RWPE2 (cell line): Measurements from ENCODE around the gene ACSF3.

Source experiments
- ATAC-seq: fragments of 200-7000 bp; cut with Tn5 transposase; 3 replicates; pipeline ENCODE4 v1.9.1; 2021; ENCODE audit warnings: low read depth
- DNase-seq: peaks from one replicate; pipeline ENCODE4 v3.0.0-alpha.2; 2020; ENCODE audit warnings: low spot score
- H3K27ac ChIP-seq: fragments of 450-650 bp; 2 replicates; pipeline ENCODE4 v1.5.1; 2017; ENCODE audit warnings: mild to moderate bottlenecking; ENCODE audit not compliant: poor library complexity, severe bottlenecking
- H3K27me3 ChIP-seq: fragments of 250-450 bp; sonication (Bioruptor Pico); 2 replicates; pipeline ENCODE4 v1.5.1; 2021; ENCODE audit warnings: mild to moderate bottlenecking, moderate library complexity; ENCODE audit not compliant: insufficient read depth, poor library complexity, severe bottlenecking
- H3K36me3 ChIP-seq: fragments of 250-450 bp; sonication (Bioruptor Pico); 2 replicates; pipeline ENCODE4 v1.5.1; 2020; ENCODE audit warnings: low read depth, mild to moderate bottlenecking, moderate library complexity
- H3K4me1 ChIP-seq: fragments of 250-450 bp; sonication (Bioruptor Pico); 2 replicates; pipeline ENCODE4 v1.5.1; 2021; ENCODE audit warnings: mild to moderate bottlenecking, moderate library complexity; ENCODE audit not compliant: insufficient read depth, poor library complexity, severe bottlenecking
- H3K4me3 ChIP-seq: fragments of 250-450 bp; sonication (Bioruptor Pico); 2 replicates; pipeline ENCODE4 v1.5.1; 2021; ENCODE audit warnings: mild to moderate bottlenecking, moderate library complexity; ENCODE audit not compliant: severe bottlenecking
- H3K9me3 ChIP-seq: fragments of 250-450 bp; sonication (Bioruptor Pico); 2 replicates; pipeline ENCODE4 v1.5.1; 2021; ENCODE audit warnings: mild to moderate bottlenecking, moderate library complexity; ENCODE audit not compliant: severe bottlenecking
- TF ChIP-seq, protein P1 (sequence below): fragments of 450-650 bp; IDR thresholded peaks from one replicate; pipeline ENCODE4 v1.5.1; 2017; ENCODE audit warnings: mild to moderate bottlenecking, moderate library complexity; ENCODE audit not compliant: poor library complexity, severe bottlenecking

Gene ACSF3

DNA sequence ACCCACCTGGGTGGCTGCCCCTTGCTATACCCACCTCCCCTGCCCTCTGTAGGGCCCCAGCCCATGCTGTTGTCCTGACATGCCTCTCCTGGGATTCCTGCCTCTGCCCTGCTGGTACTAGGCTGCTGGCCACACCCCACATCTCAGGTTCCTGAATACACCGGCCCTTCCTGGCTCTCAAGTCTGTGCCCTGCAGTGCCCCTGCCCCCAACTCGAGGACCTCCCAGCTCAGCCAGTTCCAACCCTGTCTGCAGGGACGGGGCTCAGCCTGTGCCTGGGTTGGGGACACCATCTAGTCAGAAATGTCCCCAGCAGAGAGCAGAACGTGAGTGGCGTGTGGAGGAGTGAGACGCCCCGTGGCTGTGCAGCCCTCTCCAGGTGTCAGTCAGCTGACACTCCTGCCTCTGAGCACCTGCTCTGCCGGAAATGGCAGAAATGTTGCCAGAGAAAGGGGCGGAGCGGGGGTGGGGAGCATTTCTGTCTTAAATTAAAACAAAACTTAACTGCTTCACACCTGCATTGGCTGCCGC is 28.7 kb downstream of the ACSF3 start:
- TF ChIP-seq, protein P1, sequence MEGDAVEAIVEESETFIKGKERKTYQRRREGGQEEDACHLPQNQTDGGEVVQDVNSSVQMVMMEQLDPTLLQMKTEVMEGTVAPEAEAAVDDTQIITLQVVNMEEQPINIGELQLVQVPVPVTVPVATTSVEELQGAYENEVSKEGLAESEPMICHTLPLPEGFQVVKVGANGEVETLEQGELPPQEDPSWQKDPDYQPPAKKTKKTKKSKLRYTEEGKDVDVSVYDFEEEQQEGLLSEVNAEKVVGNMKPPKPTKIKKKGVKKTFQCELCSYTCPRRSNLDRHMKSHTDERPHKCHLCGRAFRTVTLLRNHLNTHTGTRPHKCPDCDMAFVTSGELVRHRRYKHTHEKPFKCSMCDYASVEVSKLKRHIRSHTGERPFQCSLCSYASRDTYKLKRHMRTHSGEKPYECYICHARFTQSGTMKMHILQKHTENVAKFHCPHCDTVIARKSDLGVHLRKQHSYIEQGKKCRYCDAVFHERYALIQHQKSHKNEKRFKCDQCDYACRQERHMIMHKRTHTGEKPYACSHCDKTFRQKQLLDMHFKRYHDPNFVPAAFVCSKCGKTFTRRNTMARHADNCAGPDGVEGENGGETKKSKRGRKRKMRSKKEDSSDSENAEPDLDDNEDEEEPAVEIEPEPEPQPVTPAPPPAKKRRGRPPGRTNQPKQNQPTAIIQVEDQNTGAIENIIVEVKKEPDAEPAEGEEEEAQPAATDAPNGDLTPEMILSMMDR, result no peak
- DNase-seq (peak; percentile 55), ATAC-seq (peak; percentile 53; the same call in 2 of the 3 replicates)
- H3K27me3 ChIP-seq, result no peaks in the 10 kb centered on the region
- H3K36me3 ChIP-seq, result peaks cover 22% of the 10 kb centered on the region
- no peak overlapping the region for H3K4me3 ChIP-seq
- no peaks in the 10 kb centered on the region for H3K9me3 ChIP-seq
- H3K4me1 ChIP-seq, result no peaks in the 10 kb centered on the region
- no peak overlapping the region for H3K27ac ChIP-seq

DNA sequence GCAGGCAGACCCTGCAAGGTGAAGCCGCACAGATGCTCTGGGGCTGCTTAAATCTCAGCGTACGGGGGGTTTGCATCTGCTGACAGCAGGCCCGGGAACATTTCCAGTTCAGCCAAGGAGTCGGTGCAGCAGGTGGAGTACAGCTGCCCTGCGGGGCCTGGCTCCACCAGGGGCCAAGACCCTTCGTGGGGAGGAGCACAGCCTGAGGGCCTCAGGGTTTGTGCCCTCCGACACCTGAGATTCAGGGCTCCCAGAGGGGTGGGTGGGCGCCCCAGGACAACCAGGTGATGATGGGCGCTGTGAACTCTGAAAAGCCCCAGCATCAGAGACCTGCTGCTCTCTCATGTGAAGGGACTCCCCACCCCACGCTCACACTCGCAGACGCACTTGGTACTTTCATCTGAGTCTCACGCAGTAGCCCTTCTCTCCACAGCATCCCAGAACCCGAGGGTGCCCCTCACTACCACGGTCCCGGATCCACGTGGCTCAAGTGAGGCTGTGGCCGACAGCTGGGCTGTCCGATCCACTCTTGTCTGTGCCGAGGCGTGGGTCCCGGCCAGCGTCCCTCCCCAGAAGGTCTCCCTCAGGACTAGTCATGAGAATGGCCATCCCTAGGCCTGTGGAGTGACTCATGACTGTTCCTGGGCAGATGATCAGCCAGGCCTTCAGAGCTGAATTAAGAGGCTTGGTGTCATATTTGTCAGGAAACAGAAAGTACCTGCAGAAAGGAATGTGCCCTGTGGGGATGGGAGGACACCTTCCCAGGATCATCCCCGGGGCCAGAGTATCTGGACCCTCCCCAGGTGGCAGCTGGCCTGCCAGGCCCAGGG is 29.6 kb downstream of the ACSF3 start:
- H3K36me3 ChIP-seq, result peaks cover 27% of the 10 kb centered on the region

GRCh38 chr16:89123831-89124100 is 30.1 kb downstream of the ACSF3 start:
- DNase-seq (no peak), ATAC-seq (no peak)
- Histone ChIP-seq H3K36me3 (peaks cover 31% of the 10 kb centered on the region), H3K4me1 (no peaks in the 10 kb centered on the region), H3K9me3 (no peaks in the 10 kb centered on the region), H3K27ac (no peak overlapping the region), H3K4me3 (no peak overlapping the region), H3K27me3 (no peaks in the 10 kb centered on the region)
- TF ChIP-seq, protein P1, result no peak

More for the DNA sequence above, 29.6 kb downstream of the ACSF3 start:
- H3K4me3 ChIP-seq, result no peak overlapping the region
- no peaks in the 10 kb centered on the region for H3K4me1 ChIP-seq
- no peaks in the 10 kb centered on the region for H3K9me3 ChIP-seq
- H3K27me3 ChIP-seq, result no peaks in the 10 kb centered on the region
- ATAC-seq (no peak; the same call in 2 of the 3 replicates), DNase-seq (peak; percentile 63)
- TF ChIP-seq, protein P1, result no peak
- no peak overlapping the region for H3K27ac ChIP-seq

GRCh38 chr16:89129378-89129777 is 35.7 kb downstream of the ACSF3 start:
- H3K27ac ChIP-seq, result no peak overlapping the region
- H3K27me3 ChIP-seq, result no peaks in the 10 kb centered on the region
- H3K9me3 ChIP-seq, result peaks cover 3% of the 10 kb centered on the region
- ATAC-seq (no peak), DNase-seq (no peak)
- TF ChIP-seq, protein P1, result no peak
- no peak overlapping the region for H3K4me3 ChIP-seq
- H3K4me1 ChIP-seq, result no peaks in the 10 kb centered on the region
- peaks cover 60% of the 10 kb centered on the region for H3K36me3 ChIP-seq

DNA sequence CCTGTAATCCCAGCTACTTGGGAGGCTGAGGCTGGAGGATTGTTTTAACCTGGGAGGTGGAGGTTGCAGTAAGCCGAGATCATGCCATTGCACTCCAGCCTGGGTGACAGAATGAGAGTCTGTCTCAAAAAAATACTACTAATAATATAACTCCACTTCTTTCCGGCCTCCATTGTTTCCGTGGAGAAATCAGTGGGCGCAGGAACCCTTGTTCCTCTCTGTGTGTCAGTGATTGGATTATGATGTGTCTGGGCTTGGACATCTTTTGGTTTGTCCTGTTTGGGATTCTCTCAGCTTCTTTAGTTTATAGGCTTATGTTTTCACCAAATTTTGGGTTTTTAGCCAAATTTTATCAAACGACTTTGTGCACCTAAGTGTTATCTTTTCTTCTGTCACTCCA is 36.8 kb downstream of the ACSF3 start:
- H3K27ac ChIP-seq, result no peak overlapping the region
- DNase-seq (no peak), ATAC-seq (no peak)
- no peak overlapping the region for H3K4me3 ChIP-seq
- no peaks in the 10 kb centered on the region for H3K4me1 ChIP-seq
- peaks cover 3% of the 10 kb centered on the region for H3K9me3 ChIP-seq
- H3K36me3 ChIP-seq, result peaks cover 57% of the 10 kb centered on the region
- TF ChIP-seq, protein P1, result no peak
- no peaks in the 10 kb centered on the region for H3K27me3 ChIP-seq
